Measurements from ENCODE around the gene PLOD3. TPM values are rescaled to one million over a fixed set of nuclear protein-coding genes. Genes with fewer than 3 reads are reported as not detected.
A peak's percentile ranks its signal among the peaks of the same experiment; 100 is the strongest.

Gene PLOD3
- total RNA-seq, 1 experiment from 2014 or later = 112 TPM

- BruUV-seq (replicated peaks) = no TSS peak
- ChIA-PET CTCF (interaction anchor here (0.8 to 2.4 kb wide), 3 partner anchors 12 to 28 kb away, joined by 3 to 26 read pairs (median 4); no protein-coding TSS in a partner anchor), POLR2A (interaction anchor here (0.6 to 0.7 kb wide), 2 partner anchors 21 to 118 kb away, joined by 3 to 4 read pairs; no protein-coding TSS in a partner anchor)
- H3K4me3 ChIP-seq (ENCODE audit: low read depth, low read length) = peak overlapping the region; percentile 63
- H3K9me3 Mint-ChIP-seq (ENCODE audit: unreplicated experiment) = no peaks in the 10 kb centered on the region
- peaks cover 27% of the 10 kb centered on the region for H3K27me3 Mint-ChIP-seq (ENCODE audit: insufficient read depth, unreplicated experiment)
- peaks cover 29% of the 10 kb centered on the region for H3K4me1 ChIP-seq
- H3K9me3 ChIP-seq = no peaks in the 10 kb centered on the region
- H3K36me3 Mint-ChIP-seq (ENCODE audit: insufficient read depth, unreplicated experiment) = peaks cover 27% of the 10 kb centered on the region
- intact Hi-C loops (cut with micrococcal nuclease; ENCODE audit: unreplicated experiment) = no loop called here
- H3K27ac Mint-ChIP-seq (ENCODE audit: unreplicated experiment) = no peak overlapping the region
- peak; percentile 71 to 83 for DNase-seq
- TF ChIP-seq CTCF (IDR thresholded peaks at IDR 0.05; ENCODE audit: insufficient read depth in 1 of 2, low read depth in 1 of 2, low read length in 1 of 2, severe bottlenecking in 1 of 2, unreplicated experiment in 1 of 2) = no peak
- H3K27me3 ChIP-seq (replicated peaks; ENCODE audit: control insufficient read depth, insufficient read depth, low read length) = no peaks in the 10 kb centered on the region; the same call in none of the 2 replicates
- 0 out of 2 replicates have a peak, but pooled peaks cover 2% of the 10 kb centered on the region for H3K36me3 ChIP-seq (ENCODE audit: control insufficient read depth, insufficient read depth, low read length)
- peak overlapping the region; percentile 74 for H3K4me3 Mint-ChIP-seq (ENCODE audit: unreplicated experiment)
- peaks cover 26% of the 10 kb centered on the region for H3K4me1 Mint-ChIP-seq (ENCODE audit: low read depth, unreplicated experiment)
These were observed 53.1 kb downstream of the PLOD3 start for GRCh38 chr7:101164071-101164840.

GRCh38 chr7:101163279-101164070 is 53.9 kb downstream of the PLOD3 start:
- H3K9me3 ChIP-seq = no peaks in the 10 kb centered on the region
- Mint-ChIP-seq H3K4me1 (ENCODE audit: low read depth, unreplicated experiment) (peaks cover 20% of the 10 kb centered on the region), H3K9me3 (ENCODE audit: unreplicated experiment) (no peaks in the 10 kb centered on the region), H3K27me3 (ENCODE audit: insufficient read depth, unreplicated experiment) (peaks cover 21% of the 10 kb centered on the region), H3K36me3 (ENCODE audit: insufficient read depth, unreplicated experiment) (peaks cover 27% of the 10 kb centered on the region), H3K4me3 (ENCODE audit: unreplicated experiment) (peak overlapping the region; percentile 74), H3K27ac (ENCODE audit: unreplicated experiment) (no peak overlapping the region)
- peak overlapping the region; percentile 63 for H3K4me3 ChIP-seq (ENCODE audit: low read depth, low read length)
- intact Hi-C loops (cut with micrococcal nuclease; ENCODE audit: unreplicated experiment) = loop anchor here (1.0 kb wide), 1 partner anchor 9 kb away; the partner anchor contains the start of gene AP1S1
- TF ChIP-seq CTCF (IDR thresholded peaks at IDR 0.05; ENCODE audit: insufficient read depth in 1 of 2, low read depth in 1 of 2, low read length in 1 of 2, severe bottlenecking in 1 of 2, unreplicated experiment in 1 of 2) = no peak
- peaks cover 29% of the 10 kb centered on the region for H3K4me1 ChIP-seq
- POLR2A ChIA-PET = interaction anchor here (1.2 kb wide), 1 partner anchor 19 kb away, joined by 7 read pairs; no protein-coding TSS in a partner anchor
- peak; percentile 58 to 79 for DNase-seq
- H3K27me3 ChIP-seq (replicated peaks; ENCODE audit: control insufficient read depth, insufficient read depth, low read length) = no peaks in the 10 kb centered on the region; the same call in none of the 2 replicates
- CTCF ChIA-PET = interaction anchor here (0.7 to 2.4 kb wide), 6 partner anchors 19 to 145 kb away, joined by 3 to 26 read pairs (median 4); no protein-coding TSS in a partner anchor
- peaks cover 2% of the 10 kb centered on the region; the same call in 1 of the 2 replicates for H3K36me3 ChIP-seq (ENCODE audit: control insufficient read depth, insufficient read depth, low read length)
- no TSS peak for BruUV-seq (replicated peaks)

All from Caco-2 (cell line).